ENCODE data around the gene NELL1.

The NELL1 gene

DNA sequence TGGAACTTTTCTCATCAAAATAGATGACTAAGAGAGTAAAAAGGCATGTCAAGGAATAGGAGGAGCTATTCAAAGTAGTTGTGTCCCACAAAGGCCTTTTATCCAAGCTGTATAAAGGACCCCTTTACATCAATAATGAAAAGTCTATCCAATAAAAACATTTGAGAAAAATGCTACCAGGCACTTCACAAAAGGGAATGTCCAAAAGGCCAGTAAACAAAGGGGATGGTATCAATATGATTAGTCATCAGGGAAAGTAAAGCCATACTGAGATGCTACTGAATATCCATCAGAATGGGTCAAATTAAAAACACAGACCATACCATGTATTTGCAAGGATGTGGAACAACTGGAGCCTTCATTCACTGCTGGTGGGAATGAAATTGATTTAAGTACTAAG is 224.9 kb downstream of the NELL1 start:
- H3F3A ChIP-seq (ENCODE audit: low read depth): no peaks in the 10 kb centered on the region
- no peaks in the 10 kb centered on the region for H3K9me2 ChIP-seq (replicated peaks; ENCODE audit: low read depth, low read length)
- TF ChIP-seq, protein P1, sequence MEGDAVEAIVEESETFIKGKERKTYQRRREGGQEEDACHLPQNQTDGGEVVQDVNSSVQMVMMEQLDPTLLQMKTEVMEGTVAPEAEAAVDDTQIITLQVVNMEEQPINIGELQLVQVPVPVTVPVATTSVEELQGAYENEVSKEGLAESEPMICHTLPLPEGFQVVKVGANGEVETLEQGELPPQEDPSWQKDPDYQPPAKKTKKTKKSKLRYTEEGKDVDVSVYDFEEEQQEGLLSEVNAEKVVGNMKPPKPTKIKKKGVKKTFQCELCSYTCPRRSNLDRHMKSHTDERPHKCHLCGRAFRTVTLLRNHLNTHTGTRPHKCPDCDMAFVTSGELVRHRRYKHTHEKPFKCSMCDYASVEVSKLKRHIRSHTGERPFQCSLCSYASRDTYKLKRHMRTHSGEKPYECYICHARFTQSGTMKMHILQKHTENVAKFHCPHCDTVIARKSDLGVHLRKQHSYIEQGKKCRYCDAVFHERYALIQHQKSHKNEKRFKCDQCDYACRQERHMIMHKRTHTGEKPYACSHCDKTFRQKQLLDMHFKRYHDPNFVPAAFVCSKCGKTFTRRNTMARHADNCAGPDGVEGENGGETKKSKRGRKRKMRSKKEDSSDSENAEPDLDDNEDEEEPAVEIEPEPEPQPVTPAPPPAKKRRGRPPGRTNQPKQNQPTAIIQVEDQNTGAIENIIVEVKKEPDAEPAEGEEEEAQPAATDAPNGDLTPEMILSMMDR (conservative IDR thresholded peaks at IDR 0.05; ENCODE audit: low read length): no peak
- no peak for TF ChIP-seq EZH2phosphoT487 (IDR thresholded peaks at IDR 0.05; ENCODE audit: borderline replicate concordance)
- H3K79me2 ChIP-seq (ENCODE audit: insufficient read depth, low read length): no peaks in the 10 kb centered on the region
- H2AFZ ChIP-seq (ENCODE audit: low read length): no peak overlapping the region
- no peaks in the 10 kb centered on the region for H3K27me3 ChIP-seq (ENCODE audit: insufficient read depth, low read length, poor library complexity, severe bottlenecking)
- H3K4me3 ChIP-seq (ENCODE audit: low read length, poor library complexity, severe bottlenecking): no peak overlapping the region
- H3K9ac ChIP-seq (ENCODE audit: low read depth, low read length, poor library complexity, severe bottlenecking): no peak overlapping the region
- no peaks in the 10 kb centered on the region for H3K36me3 ChIP-seq (ENCODE audit: insufficient read depth, low read length)
- no peaks in the 10 kb centered on the region for H3K4me1 ChIP-seq (ENCODE audit: insufficient read depth, low read length, poor library complexity, severe bottlenecking)
- H3K4me2 ChIP-seq (ENCODE audit: low read depth, low read length, poor library complexity, severe bottlenecking): no peak overlapping the region
- no peaks in the 10 kb centered on the region for H4K20me1 ChIP-seq (ENCODE audit: insufficient read depth, low read length, poor library complexity, severe bottlenecking)
- no peaks in the 10 kb centered on the region for H3K9me3 ChIP-seq (ENCODE audit: insufficient read depth, low read depth, low read length)

DNA sequence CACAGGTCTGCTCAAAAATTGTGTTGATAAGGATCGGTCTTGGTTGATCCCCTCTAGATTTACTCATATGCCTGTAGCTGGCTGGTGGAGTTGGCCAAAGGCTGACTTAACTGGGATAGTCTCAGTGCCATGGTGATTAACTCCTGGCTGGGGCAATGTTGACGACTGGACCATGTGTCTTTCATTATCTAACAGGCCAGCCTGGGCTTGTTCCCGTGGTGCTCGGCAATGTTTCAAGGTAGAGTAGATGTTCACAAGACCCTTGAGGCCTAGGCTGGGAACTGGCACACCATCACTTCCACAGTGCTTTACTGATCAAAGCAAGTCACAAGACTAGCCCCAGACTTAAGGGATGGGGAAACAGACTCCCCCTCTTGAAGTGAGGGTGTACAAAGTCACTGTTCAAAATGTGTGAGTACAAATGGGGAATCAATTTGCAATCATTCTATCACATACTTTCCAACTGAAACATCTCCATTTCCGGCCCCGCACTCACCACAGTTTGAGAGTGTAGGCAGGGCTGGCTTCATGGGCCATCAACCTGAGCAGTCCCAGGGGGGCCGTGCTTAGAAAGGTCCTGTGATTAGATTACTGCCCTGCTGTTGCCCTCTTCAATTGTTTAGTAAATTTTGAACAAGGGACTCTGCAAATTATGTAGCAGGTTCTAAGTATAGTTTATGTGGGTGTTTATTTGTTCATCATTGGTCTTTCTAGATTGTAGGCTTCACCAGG is 240.8 kb downstream of the NELL1 start:
- Histone ChIP-seq H4K20me1 (ENCODE audit: insufficient read depth, low read length, poor library complexity, severe bottlenecking) (no peaks in the 10 kb centered on the region), H3K27me3 (ENCODE audit: insufficient read depth, low read length, poor library complexity, severe bottlenecking) (no peaks in the 10 kb centered on the region), H2AFZ (ENCODE audit: low read length) (no peak overlapping the region), H3K9me2 (replicated peaks; ENCODE audit: low read depth, low read length) (no peaks in the 10 kb centered on the region), H3K79me2 (ENCODE audit: insufficient read depth, low read length) (no peaks in the 10 kb centered on the region), H3F3A (ENCODE audit: low read depth) (no peaks in the 10 kb centered on the region), H3K36me3 (ENCODE audit: insufficient read depth, low read length) (no peaks in the 10 kb centered on the region), H3K4me2 (ENCODE audit: low read depth, low read length, poor library complexity, severe bottlenecking) (no peak overlapping the region), H3K4me3 (ENCODE audit: low read length, poor library complexity, severe bottlenecking) (no peak overlapping the region), H3K9me3 (ENCODE audit: insufficient read depth, low read depth, low read length) (no peaks in the 10 kb centered on the region), H3K9ac (ENCODE audit: low read depth, low read length, poor library complexity, severe bottlenecking) (no peak overlapping the region), H3K4me1 (ENCODE audit: insufficient read depth, low read length, poor library complexity, severe bottlenecking) (no peaks in the 10 kb centered on the region)
- no peak for TF ChIP-seq EZH2phosphoT487 (IDR thresholded peaks at IDR 0.05; ENCODE audit: borderline replicate concordance)
- TF ChIP-seq, protein P1 (conservative IDR thresholded peaks at IDR 0.05; ENCODE audit: low read length): no peak

DNA sequence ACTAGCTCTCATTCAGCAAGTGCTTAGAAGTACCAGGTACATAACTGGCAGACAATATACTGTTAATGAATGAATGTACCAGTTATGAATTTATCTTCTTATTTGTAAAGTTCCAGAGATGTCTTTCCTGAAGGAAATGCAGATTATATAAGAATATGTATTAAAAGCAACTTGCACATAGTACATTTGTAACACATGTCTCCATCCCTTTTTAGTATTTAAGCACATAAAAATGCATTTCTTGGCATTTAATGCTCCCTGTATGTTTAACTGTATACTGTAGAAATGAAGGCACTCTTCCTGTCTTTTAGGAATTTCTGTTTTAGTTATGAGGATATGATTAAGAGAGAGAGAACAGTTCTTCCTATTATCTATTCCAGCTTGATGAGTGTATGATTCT is 241.3 kb downstream of the NELL1 start:
- Histone ChIP-seq H3K9ac (ENCODE audit: low read depth, low read length, poor library complexity, severe bottlenecking) (no peak overlapping the region), H3K79me2 (ENCODE audit: insufficient read depth, low read length) (no peaks in the 10 kb centered on the region), H3K4me1 (ENCODE audit: insufficient read depth, low read length, poor library complexity, severe bottlenecking) (no peaks in the 10 kb centered on the region), H4K20me1 (ENCODE audit: insufficient read depth, low read length, poor library complexity, severe bottlenecking) (no peaks in the 10 kb centered on the region), H3K27me3 (ENCODE audit: insufficient read depth, low read length, poor library complexity, severe bottlenecking) (no peaks in the 10 kb centered on the region), H3K4me3 (ENCODE audit: low read length, poor library complexity, severe bottlenecking) (no peak overlapping the region), H3K9me2 (replicated peaks; ENCODE audit: low read depth, low read length) (no peaks in the 10 kb centered on the region), H3K36me3 (ENCODE audit: insufficient read depth, low read length) (no peaks in the 10 kb centered on the region), H3K4me2 (ENCODE audit: low read depth, low read length, poor library complexity, severe bottlenecking) (no peak overlapping the region), H3F3A (ENCODE audit: low read depth) (no peaks in the 10 kb centered on the region), H3K9me3 (ENCODE audit: insufficient read depth, low read depth, low read length) (no peaks in the 10 kb centered on the region), H2AFZ (ENCODE audit: low read length) (no peak overlapping the region)
- no peak for TF ChIP-seq EZH2phosphoT487 (IDR thresholded peaks at IDR 0.05; ENCODE audit: borderline replicate concordance)
- TF ChIP-seq, protein P1 (conservative IDR thresholded peaks at IDR 0.05; ENCODE audit: low read length): no peak
